Midbrain (tissue), 1 donor: ENCODE data around the gene SSH3.

Source experiments
- DNase-seq: peaks from one replicate; lab custom pipeline; 2025; lab: John Stamatoyannopoulos, UW

SSH3 gene

GRCh38 chr11:67293090-67293489, 10.2 kb upstream of the SSH3 start:
- DNase-seq = no peak

GRCh38 chr11:67295846-67296245, 7.5 kb upstream of the SSH3 start:
- DNase-seq = no peak

GRCh38 chr11:67298786-67299185, 4.5 kb upstream of the SSH3 start:
- DNase-seq = no peak

- no peak for DNase-seq
These were observed 3.7 kb upstream of the SSH3 start for GRCh38 chr11:67299471-67300191.

- no peak for DNase-seq
These were observed 3.0 kb upstream of the SSH3 start for GRCh38 chr11:67300256-67300755.

- no peak for DNase-seq
These were observed 2.5 kb upstream of the SSH3 start for GRCh38 chr11:67300756-67301312.

- no peak for DNase-seq
These were observed 1.9 kb upstream of the SSH3 start for GRCh38 chr11:67301313-67301921.

- no peak for DNase-seq
These were observed 1.3 kb upstream of the SSH3 start for GRCh38 chr11:67301951-67302516.

GRCh38 chr11:67302571-67303131, 679 bp upstream of the SSH3 start:
- no peak for DNase-seq

- DNase-seq = no peak
These were observed 593 bp downstream of the SSH3 start for GRCh38 chr11:67303835-67304411.

GRCh38 chr11:67304511-67305113, 1.3 kb downstream of the SSH3 start:
- DNase-seq = no peak

- DNase-seq = no peak
These were observed 3.6 kb downstream of the SSH3 start for GRCh38 chr11:67306769-67307544.

- no peak for DNase-seq
These were observed 4.2 kb downstream of the SSH3 start for GRCh38 chr11:67307545-67308001.

GRCh38 chr11:67308031-67308866, 4.9 kb downstream of the SSH3 start:
- DNase-seq = no peak

GRCh38 chr11:67309166-67309565, 5.8 kb downstream of the SSH3 start:
- DNase-seq = no peak

GRCh38 chr11:67309661-67310061, 6.3 kb downstream of the SSH3 start:
- no peak for DNase-seq

GRCh38 chr11:67310246-67311050, 7.1 kb downstream of the SSH3 start:
- no peak for DNase-seq

- no peak for DNase-seq
These were observed 7.8 kb downstream of the SSH3 start for GRCh38 chr11:67311051-67311555.

- DNase-seq = no peak
These were observed 8.3 kb downstream of the SSH3 start for GRCh38 chr11:67311556-67312082.
